Activated T-cell treated with anti-CD3 and anti-CD28 coated beads, Interleukin-2, amount 50 U/mL, for 72 hours (primary cell): ENCODE data around the gene KMO. TPM values are rescaled to one million over a fixed set of nuclear protein-coding genes. Genes with fewer than 3 reads are reported as not detected.

Experiments used
- ATAC-seq, 2 donors: fragments of 150-1000 bp; cut with Tn5 transposase; replicated peaks in 1 of 2; 2 replicates each; pipeline ENCODE4 v1.10.0; 2021; ENCODE audit warnings: moderate library complexity in 2 of 2, mild to moderate bottlenecking in 1 of 2
- DNase-seq, 2 donors: peaks; one replicate each; pipeline ENCODE4 v3.0.0; 2021 to 2022; ENCODE audit warnings: mixed read lengths in 1 of 2
- H3K27ac Mint-ChIP-seq: one replicate; pipeline ENCODE4 v1.8.0; 2022; ENCODE audit warnings: mild to moderate bottlenecking, moderate library complexity, mixed read lengths
- H3K27me3 Mint-ChIP-seq: one replicate; pipeline ENCODE4 v1.8.0; 2022; ENCODE audit warnings: low read depth, mixed read lengths
- H3K36me3 Mint-ChIP-seq, 2 donors: one replicate each; pipeline ENCODE4 v1.8.0; 2022; ENCODE audit warnings: mixed read lengths in 2 of 2, mild to moderate bottlenecking in 1 of 2; ENCODE audit not compliant: insufficient read depth in 2 of 2
- H3K4me1 Mint-ChIP-seq: one replicate; pipeline ENCODE4 v1.8.0; 2022; ENCODE audit warnings: low read depth, mixed read lengths
- H3K4me3 Mint-ChIP-seq, 2 donors: one replicate each; pipeline ENCODE4 v1.8.0; 2022; ENCODE audit warnings: mild to moderate bottlenecking in 2 of 2, mixed read lengths in 2 of 2, moderate library complexity in 2 of 2
- H3K9me3 Mint-ChIP-seq, 2 donors: one replicate each; pipeline ENCODE4 v1.8.0; 2022; ENCODE audit warnings: mixed read lengths in 2 of 2
- total RNA-seq, 2 donors: library from RNA; stranded (reverse); gene quantifications; one replicate each; pipeline ENCODE4 v1.2.3, GENCODE V29; 2022

The KMO gene
- total RNA-seq, 2 donors from 2014 or later: 0.21 TPM; not detected in 1

- peaks cover 9 to 17% of the 10 kb centered on the region in 2 donors for H3K36me3 Mint-ChIP-seq
- H3K4me3 Mint-ChIP-seq: peak overlapping the region; percentile 92 to 93
- H3K27me3 Mint-ChIP-seq: no peaks in the 10 kb centered on the region
- H3K27ac Mint-ChIP-seq: peak overlapping the region; percentile 10
- peaks cover 3 to 5% of the 10 kb centered on the region in 2 donors for H3K9me3 Mint-ChIP-seq
- DNase-seq (peak; percentile 39 to 48), ATAC-seq (peak; percentile 25 to 47)
- peaks cover 48% of the 10 kb centered on the region for H3K4me1 Mint-ChIP-seq
Observed at GRCh38 chr1:241639623-241640148, 107.5 kb downstream of the KMO start.

DNA sequence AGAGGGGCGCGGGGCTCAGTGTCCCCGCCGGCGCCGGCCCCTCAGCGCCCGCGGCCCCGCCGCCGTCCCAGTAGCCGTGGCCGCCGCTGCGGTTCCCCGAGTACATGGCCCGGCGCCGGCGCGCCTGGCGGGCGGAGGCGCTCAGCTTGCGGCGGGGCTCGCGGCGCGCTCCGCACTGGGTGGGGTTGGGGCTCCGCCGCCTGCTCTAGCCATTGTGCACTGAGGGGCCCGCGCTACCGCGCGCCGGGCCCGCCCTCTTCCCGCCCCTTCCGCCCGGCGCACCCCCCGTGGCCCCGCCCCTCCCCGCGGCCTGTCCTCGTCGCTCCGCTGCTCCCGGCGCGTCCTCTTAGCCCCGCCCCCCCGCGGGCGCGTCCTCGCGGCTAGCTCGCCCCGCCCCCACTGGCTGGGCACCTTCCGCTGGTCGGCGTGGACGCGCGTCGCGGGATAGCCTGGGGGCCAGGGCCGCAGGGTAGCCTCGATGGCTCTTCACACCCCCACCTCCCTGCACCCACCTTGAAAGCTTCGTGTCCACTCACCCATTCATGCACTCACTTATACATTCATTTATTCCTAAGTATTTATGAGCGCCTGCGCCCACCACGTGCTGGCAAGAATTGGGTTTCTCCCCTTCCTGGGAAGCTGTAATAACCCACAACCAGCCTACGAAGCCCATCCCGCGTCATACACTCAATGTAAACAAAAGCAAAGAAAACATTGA, 108.1 kb downstream of the KMO start, which contains the start of the genes CHML and OPN3:
Gene CHML, minus strand, starts transcription at position 221 of the 718 bp plus-strand sequence. CDS start 4,603 bp downstream, outside the sequence.
Gene OPN3, minus strand, starts transcription at position 221 of the 718 bp plus-strand sequence. Its CDS starts 115 bp downstream, at position 106.
- Mint-ChIP-seq H3K27ac (peak within 1 kb of the TSS; percentile 62), H3K27me3 (no peaks in the 10 kb centered on the region), H3K4me1 (peaks cover 47% of the 10 kb centered on the region), H3K4me3 (peak within 1 kb of the TSS; percentile 92 to 93), H3K9me3 (peaks cover 3 to 5% of the 10 kb centered on the region in 2 donors), H3K36me3 (peaks cover 6 to 11% of the 10 kb centered on the region in 2 donors)
- ATAC-seq: peak; percentile 98
- peak; percentile 91 to 98 for DNase-seq

DNA sequence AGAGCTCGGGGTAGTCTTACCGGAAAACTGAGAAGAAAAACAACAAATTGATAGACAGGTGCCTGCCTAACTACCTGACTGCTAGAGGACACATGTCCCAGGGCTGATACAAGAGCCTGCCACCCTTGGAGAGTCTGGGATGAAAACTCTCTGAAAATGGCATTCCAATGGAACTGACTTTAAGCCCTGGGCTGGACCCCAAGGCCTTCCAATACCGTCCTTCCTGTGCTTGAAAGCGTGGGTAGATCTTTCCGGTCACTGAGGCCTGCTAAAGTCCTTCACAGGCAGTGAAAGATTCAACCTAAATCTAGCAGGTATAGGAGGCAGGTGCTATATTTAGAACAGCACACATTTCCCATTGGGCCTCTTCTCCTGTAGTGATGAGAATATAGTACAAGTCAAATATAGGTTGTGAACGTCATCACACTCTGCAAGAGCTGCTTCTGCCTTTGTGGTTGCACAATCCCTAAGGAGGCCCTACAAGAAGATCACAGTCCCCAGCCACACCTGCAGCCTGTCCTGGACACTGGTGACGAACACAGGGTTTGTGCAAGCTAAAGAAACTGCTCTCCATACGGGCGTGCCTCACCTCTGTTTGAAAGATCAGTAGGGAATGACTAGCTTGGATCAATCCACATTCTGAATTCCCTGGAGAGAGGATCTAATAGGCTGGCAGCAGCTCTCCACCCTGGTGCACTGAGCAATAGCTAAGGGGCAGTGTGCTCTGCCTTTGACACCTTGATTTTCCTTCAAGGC, 108.9 kb downstream of the KMO start:
- peaks cover 3 to 5% of the 10 kb centered on the region in 2 donors for H3K9me3 Mint-ChIP-seq
- DNase-seq (no peak), ATAC-seq (no peak)
- peaks cover 41% of the 10 kb centered on the region for H3K4me1 Mint-ChIP-seq
- H3K27ac Mint-ChIP-seq: peak overlapping the region; percentile 62
- H3K4me3 Mint-ChIP-seq: peak overlapping the region; percentile 82
- no peaks in the 10 kb centered on the region for H3K27me3 Mint-ChIP-seq
- peaks cover 3 to 7% of the 10 kb centered on the region in 2 donors for H3K36me3 Mint-ChIP-seq

DNA sequence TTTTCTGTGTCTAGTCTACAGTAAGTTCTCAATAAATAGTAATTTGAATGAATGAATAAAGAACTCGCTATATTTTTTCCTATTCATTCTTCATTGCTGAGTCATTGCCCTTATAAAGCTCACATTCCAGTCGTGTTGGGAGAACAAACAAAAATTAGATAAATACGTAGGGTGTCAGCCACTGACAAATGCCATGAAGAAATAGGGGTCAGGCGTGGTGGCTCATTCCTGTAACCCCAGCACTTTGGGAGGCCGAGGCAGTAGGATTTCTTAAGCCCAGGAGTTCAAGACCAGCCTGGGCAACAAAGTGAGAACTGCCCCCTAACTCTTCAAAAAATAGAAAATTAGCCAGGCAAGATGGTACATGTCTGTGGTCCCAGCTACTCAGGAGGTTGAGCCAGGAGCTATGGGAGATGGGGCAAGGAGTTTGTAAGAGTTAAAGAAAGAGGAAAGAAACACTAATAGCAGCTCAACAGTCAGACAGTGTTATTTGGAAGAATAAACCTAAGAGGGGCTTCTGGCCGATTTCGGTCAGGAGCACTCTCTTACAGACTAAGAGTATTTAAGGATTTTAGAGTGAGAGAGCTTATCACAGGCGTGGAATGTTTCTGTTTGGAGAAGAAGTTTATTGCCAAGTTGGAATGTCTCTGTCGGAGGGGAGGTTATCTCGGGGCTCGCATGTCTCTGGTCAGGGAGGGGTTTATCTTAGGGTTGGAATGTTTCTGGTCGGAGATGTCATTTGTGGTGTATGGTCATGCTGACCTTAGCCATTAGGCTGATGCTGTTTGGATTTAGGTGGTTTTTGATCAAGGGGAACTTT, 109.8 kb downstream of the KMO start:
- Mint-ChIP-seq H3K4me1 (peaks cover 33% of the 10 kb centered on the region), H3K36me3 (peaks cover 3 to 7% of the 10 kb centered on the region in 2 donors), H3K9me3 (peaks cover 3 to 5% of the 10 kb centered on the region in 2 donors), H3K27me3 (no peaks in the 10 kb centered on the region), H3K27ac (no peak overlapping the region), H3K4me3 (no peak overlapping the region)
- ATAC-seq (no peak), DNase-seq (no peak)

GRCh38 chr1:241642593-241642944, 110.4 kb downstream of the KMO start:
- no peak overlapping the region for H3K27ac Mint-ChIP-seq
- peaks cover 3 to 5% of the 10 kb centered on the region in 2 donors for H3K9me3 Mint-ChIP-seq
- DNase-seq (no peak), ATAC-seq (no peak)
- H3K4me1 Mint-ChIP-seq: peaks cover 27% of the 10 kb centered on the region
- peaks cover 3 to 7% of the 10 kb centered on the region in 2 donors for H3K36me3 Mint-ChIP-seq
- H3K27me3 Mint-ChIP-seq: no peaks in the 10 kb centered on the region
- no peak overlapping the region for H3K4me3 Mint-ChIP-seq

DNA sequence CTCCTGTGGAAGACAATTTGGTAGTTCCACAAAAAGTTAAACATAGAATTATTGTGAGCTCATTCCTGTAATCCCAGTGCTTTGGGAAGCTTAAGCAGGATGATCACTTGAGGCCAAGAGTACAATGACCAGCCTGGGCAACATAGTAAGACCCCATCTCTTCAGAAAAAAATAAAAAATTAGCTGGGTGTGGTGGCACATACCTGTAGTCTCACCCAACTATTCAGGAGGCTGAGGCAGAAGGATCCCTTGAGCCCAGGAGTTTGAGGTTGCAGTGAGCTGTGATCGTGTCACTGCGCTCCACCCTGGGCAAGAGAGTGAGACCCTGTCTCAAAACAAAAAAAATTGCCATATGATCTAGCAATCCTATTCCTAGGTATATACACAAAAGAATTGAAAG, 112.1 kb downstream of the KMO start:
- peaks cover 3 to 7% of the 10 kb centered on the region in 2 donors for H3K36me3 Mint-ChIP-seq
- H3K9me3 Mint-ChIP-seq: peaks cover 3 to 5% of the 10 kb centered on the region in 2 donors
- H3K4me1 Mint-ChIP-seq: peaks cover 13% of the 10 kb centered on the region
- DNase-seq (no peak), ATAC-seq (no peak)
- no peak overlapping the region for H3K27ac Mint-ChIP-seq
- no peaks in the 10 kb centered on the region for H3K27me3 Mint-ChIP-seq
- H3K4me3 Mint-ChIP-seq: no peak overlapping the region

GRCh38 chr1:241645199-241645598, 113.0 kb downstream of the KMO start:
- ATAC-seq: no peak
- H3K27me3 Mint-ChIP-seq: peaks cover 3% of the 10 kb centered on the region
- H3K4me1 Mint-ChIP-seq: peaks cover 13% of the 10 kb centered on the region
- DNase-seq: no peak
- H3K9me3 Mint-ChIP-seq: peaks cover 5% of the 10 kb centered on the region in 2 donors
- peaks cover 3 to 7% of the 10 kb centered on the region in 2 donors for H3K36me3 Mint-ChIP-seq
- H3K4me3 Mint-ChIP-seq: no peak overlapping the region
- H3K27ac Mint-ChIP-seq: no peak overlapping the region

Other genes starting within 250 kb of the KMO start
- gene RGS7, start 175.2 kb upstream of the KMO start, total RNA-seq: not detected
- 10 to 100 TPM; 62.0 to 72.6 TPM for gene FH, start 12.6 kb upstream of the KMO start, total RNA-seq
- gene CHML, start 108.0 kb downstream of the KMO start, total RNA-seq: 10 to 100 TPM in 1 of 2 donors, 1 to 10 TPM in 1; 7.0 to 14.7 TPM
- gene OPN3, start 108.0 kb downstream of the KMO start, total RNA-seq: 10 to 100 TPM; 11.6 to 19.4 TPM
- under 1 TPM in 1 of 2 donors, not detected in 1; 0.12 TPM for gene WDR64, start 119.9 kb downstream of the KMO start, total RNA-seq